SH-SY5Y (cell line): ENCODE results near the gene HLCS.

Experiments used
- GATA2 ChIP-seq: IDR thresholded peaks from 2 replicates; pipeline ENCODE4 v1.6.1; 2011; ENCODE audit warnings: mild to moderate bottlenecking, low read depth, low read length
- GATA3 ChIP-seq: IDR thresholded peaks from 2 replicates; pipeline ENCODE4 v1.6.1; 2011; ENCODE audit warnings: low read depth, mild to moderate bottlenecking, low read length, moderate library complexity

DNA sequence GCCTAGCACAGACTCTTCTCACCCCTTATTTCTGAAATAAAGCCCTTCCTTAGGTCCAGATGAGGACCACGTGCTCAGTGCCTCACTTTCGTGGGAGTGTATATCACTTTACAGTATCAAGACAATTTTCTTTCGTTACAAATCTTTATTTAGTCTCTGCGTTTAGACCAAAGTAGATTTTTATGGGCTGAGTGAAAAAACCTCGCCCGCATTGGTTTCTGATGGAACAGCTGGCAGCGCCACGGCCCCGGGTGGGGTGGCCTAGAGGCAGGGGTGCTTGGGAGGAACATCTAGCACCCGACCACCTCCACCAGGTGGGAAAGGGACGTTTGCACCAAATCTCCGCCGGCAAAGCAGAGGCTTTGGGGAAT lies 260.0 kb downstream of the HLCS start:
- TF ChIP-seq GATA3 (no peak), GATA2 (no peak)
